SK-N-MC (cell line): ENCODE measurements around the gene CCDC27.
A peak's percentile ranks its signal among the peaks of the same experiment; 100 is the strongest.

ENCODE experiments used
- EZH2 ChIP-seq: fragments of 200-600 bp; sonication (generic); IDR thresholded peaks from one replicate; pipeline ENCODE4 v1.6.1; 2017; ENCODE audit warnings: antibody characterized with exemption
- POLR2AphosphoS5 ChIP-seq: IDR thresholded peaks from 2 replicates; pipeline ENCODE4 v1.6.1; 2012; ENCODE audit warnings: mild to moderate bottlenecking, low read depth, low read length, borderline replicate concordance

DNA sequence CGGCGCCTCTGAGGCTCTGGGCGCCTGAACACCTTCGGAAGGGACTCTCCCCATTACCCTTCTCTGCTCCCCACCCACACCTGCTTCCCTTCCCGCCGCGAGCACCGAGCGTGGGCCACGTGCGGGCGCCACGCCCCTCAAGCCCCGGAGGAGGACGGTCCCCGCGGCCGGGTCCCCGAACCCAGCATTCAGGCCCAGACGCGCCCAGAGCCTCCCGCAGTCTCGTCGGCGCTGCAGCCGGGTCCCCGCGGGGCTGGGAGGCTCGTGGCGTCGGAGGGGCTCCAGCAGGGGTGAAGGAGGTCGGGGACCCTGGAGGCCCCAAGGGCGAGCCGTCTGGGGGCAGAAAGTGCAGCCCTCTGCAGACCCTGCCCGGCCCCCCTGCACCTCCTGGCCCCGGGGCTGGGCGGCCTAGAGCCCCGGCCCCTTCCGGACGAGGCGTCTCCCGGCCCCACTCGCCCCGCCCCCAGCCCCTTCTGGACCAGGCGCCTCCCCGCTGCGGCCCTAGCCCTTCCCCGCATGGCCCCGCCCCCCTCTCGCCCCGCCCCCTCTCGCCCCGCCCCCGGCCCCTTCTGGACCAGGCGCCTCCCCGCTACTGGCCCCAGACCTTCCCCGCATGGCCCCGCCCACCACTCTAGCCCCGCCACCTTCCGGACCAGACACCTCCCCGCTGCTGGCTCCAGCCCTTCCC, 19.9 kb downstream of the CCDC27 start:
- TF ChIP-seq EZH2 (no peak), POLR2AphosphoS5 (peak; percentile 54; the same call in 1 of the 2 replicates)
